Colon (tissue), 2 donors: ENCODE measurements around the gene PSMA5.
"Not testable (repeated sequence)": the region's sequence is repeated elsewhere in the genome, so short reads cannot be mapped to it uniquely, and the experiment has no call there.

ENCODE experiments used
- FAIRE-seq: peaks from 2 replicates; lab custom pipeline; 2012; peaks lifted over from hg19 to GRCh38; lab: Jason Lieb, UNC
- donor health status: control.
- donor health status: control.

The PSMA5 gene

DNA sequence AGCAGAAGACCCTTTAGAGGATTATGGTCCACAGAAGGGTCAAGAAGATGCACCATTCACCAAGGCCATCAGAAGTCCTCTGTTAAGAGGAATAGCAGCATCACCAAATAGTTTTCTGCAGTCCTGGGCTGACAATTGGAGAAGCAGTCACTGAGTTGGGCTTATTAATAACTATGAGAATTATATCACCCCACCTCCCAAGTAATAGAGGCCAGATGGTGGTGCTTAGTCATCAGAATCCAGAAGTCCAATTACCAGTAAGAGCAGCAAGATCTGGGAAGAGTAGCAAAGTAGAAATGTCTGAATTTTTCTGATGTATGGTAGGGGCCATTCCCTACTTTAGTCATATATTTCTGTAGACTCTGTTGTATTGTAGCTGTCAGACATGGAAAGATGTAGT, 6.1 kb upstream of the PSMA5 start:
- no peak for FAIRE-seq

DNA sequence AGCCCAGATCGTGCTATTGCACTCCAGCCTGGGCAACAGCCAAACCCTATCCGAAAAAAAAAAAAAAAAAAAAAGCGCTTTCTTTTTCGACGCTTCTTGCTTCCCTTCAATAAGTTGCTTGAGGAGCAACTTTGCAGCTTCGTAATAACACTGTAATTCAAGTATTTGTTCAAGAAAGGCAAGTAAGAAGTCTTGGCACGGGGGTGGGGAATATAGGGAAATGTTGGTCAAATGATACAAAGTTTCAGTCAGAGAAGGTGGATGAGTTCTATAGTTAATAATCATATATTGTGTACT, 871 bp upstream of the PSMA5 start:
- FAIRE-seq = no peak

DNA sequence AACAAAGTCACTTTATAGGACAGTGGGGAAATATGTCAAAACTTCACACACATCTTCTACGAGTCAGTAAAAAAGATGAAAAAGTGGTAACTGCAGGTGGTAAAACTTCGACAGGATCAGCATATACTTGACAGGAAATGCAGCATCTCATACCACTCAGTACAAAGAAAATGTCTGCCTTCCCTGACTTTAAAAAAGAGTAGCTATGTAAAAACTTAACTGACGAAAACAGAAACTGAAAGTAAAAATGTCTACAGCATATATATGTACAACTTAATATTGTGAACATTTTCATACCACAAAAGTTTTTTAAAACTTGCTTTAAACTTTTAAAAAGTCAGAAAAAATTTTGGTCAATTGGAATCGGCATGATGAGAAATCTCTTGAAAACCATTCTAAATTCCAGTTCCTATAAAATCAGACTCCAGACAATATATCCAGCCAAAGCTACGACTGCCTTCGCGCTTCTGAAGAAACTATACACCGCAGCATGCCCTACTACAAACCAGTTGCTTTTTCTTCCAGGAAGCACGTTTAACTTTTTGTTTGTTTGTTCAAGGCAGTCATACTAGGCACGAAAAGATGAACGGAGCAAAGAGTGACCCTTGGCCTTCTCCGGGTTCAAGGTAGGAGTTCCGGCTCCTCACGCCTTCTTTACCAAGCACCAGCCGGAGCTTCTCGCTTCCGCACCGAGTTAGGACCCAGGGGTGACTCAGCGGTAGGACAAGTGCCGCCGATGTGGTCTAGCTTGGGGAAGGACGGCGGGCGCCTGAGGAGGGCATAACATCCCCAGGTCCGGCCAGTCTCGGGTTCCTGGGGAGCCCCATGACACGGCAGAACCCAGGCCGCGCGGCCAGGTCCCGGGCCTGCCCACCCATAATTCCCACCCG, 612 bp downstream of the PSMA5 start:
- no peak for FAIRE-seq

DNA sequence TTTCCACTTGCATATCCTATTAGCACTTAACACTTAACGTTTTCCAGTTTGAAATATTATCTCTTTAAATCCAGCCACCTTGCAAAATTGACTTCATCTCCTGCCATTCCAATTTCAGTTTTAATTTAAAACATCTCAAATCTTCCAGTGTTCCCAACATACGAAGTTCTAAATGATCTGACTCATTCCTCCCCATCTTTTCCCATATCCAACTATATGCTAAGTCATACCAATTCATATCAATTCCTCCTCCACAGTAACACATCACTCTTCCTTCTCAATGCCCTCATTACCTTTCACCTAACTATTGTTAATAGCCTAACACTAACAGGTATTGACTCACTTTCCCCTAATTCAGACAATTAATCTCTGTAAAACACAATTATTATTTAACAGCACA, 2.8 kb downstream of the PSMA5 start:
- no peak for FAIRE-seq

DNA sequence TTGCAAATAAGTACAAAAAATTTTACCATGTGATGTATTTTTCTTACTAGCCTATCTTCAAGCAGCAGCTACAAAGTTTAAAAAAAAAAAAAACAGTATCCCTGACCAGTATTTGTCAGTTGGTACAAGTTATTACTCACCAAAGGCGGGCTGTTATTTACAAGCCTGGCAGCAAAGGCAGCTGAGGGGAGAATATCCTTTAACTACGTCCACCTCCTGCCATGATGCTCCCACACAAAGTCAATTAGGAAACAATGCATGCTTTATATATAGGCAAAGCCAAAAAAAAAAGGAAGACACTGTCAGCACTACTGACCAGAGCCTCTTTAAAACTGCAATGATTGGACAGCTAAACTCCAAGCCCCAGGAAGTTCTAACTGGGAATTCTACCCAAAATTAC, 13.7 kb downstream of the PSMA5 start:
- no peak for FAIRE-seq

DNA sequence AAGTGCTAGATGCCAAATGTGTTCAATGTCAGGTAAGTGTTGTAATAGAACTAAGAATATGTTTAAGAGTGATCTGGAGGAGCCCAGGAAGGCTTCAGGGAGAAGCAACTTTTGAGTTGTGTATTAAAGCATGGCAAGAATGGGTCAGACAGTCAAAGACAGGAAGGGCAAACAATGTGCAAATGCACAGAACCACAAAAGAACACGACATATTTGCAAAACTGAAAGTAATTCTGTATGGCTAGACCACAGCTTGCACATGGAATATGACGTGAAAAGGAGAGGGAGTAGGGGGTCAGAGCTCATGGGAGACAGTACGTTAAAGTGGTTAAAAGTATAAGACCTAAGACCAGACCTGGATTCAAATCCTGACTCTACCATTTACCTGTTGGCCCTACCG, 21.4 kb downstream of the PSMA5 start:
- no peak for FAIRE-seq

DNA sequence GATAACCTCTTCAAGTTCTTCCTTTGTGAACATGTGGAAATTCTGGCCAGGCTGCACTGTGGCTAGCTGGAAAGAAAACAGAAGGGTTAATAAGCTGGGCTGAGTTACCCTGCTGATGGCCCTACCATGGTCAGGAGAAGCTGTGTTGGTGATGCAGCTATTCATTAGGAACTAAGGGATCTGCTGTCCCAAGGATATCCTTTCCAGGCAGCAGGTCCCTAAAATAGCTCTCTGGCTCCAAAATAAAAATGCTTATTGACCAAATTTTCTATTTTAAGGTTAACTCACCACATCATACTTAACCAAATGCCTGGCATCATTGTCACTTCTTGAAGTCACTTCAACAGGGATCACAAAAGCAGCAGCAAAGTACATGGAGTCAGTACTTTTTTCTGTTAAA, 24.2 kb downstream of the PSMA5 start:
- no peak for FAIRE-seq

DNA sequence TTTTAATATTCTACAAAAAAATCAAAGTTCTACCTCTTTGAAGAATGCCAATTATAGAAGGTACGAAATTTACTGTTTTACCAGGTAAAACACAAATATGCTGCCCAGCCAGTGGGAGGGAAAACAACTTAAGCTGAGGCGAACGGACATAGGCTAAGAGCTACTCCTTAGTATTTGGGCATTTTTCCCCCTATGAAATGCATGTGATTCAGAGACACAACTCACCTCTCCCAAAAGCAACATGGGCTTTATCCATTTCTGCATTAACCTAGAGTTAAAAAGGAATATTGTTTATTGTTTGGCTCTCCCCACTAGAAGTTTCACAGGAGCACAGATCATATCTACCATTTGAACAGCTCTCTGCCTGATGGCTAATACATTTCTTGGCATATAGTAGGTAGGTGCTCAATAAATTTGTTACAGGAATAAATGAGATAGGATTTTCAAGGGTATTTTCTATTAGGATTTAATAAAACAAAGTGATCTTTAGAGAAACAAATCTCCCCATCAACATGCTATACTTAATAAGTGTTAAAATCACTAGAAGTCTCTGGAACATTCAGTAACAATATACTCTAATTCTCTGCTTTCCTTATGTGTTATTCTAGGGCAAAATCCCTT, 26.1 kb downstream of the PSMA5 start:
- no peak for FAIRE-seq

DNA sequence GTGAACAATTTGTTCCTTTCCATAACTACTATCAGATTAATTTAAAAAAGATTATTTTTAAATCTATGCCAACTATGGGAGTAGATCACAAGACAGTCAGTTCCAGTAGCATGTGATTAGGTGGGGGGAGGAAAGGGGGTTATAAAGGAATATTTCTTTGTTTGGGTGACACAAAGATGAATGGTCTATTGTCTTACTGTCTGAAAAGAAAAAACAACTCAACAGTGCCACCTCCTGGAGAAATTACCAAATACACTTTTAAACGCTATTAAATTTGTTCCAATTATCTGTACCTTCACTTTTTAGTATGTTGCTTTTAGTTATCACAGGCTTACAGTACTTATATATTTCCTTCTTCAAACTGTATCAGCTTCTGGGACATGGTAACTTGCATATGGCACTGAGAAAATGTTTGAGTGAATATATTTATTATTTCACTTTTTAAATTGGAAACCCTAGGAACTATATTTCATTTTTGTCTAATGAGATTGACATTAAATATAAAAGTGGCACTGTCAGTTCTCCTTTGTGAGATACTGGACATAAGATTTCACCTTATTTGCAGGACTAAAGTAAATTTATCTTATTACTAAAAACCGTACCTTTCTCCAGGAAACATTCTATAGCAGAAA, 26.8 kb downstream of the PSMA5 start:
- peak; percentile 89 for FAIRE-seq

DNA sequence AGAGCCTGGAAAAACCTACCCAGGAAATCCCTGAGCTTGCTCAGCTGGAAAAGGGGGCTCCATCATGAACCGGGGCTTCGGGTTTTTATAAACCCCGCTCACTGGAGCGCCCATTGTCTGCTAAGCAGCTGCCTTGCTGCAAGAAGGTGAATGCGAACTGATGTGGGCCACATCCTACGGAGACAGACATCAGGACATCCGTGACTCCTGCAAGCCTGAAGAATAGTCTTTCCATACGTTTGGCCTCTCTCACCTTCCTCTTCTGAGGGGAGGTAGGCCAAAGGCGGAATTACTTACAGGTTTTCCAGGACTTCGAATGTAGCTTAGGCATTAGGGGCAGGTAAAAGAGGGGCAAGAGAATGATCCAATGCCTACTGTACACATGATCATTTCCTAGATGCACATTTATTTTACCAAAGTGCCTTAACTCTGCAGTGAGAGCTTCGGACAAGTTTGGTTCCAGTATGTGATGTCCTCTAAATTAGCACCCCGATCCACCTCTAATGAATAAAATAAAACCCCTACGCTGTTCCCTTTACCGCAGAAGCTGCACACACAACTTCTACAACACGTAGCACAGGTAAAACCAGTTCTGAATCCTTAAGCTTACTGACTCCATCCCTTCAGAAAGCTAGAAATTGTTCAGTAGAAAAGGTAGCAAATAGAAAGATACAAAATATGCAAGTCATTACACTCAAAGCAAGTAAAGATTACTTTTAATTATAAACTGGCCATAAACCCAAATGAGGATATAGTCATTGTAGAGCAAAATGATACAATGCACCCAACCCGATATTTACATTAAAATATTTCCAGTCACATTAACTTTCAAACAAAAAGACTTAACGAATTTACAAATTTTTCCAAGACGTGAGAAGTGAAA, 27.7 kb downstream of the PSMA5 start:
- no peak for FAIRE-seq

DNA sequence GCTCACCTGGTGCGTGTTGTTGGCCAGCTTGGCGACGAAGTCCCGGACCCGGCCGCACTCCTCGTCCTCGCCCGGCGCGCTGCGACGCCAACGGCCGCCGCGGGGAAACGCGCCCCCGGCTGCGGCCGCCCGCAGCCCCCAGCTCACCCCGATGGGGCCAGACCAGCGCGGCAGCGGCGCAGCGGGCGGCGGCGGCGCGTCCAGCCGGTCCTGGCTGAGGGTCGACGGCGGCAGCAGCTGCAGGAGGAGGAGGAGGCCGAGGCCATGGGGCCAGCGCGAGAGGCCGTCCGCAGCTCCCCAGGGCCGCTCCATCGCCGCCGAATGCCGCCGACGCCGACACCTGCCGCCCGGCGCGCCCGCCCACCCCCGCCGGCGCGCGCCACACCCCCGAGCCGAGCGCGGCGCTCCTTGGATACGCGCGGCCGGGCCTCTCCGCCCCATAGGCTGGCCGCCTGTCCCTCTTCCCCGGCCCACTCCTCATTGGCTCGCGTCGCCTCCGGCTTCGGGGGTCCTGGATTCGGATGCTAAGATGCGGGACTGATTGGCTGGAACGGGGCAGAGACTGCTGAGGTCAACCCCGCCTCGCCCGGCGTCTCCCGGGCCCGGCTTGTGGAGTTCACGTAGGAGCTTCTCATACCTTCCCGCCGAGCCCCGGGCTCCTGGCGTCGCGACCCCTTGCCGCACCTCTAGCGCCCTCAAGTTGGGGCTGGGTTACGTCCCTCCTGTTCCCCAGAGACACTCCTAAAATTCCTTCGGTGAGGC, 28.5 kb downstream of the PSMA5 start, which contains the start of gene SORT1:
SORT1 (minus strand) TSS at position 338 of the 762 bp plus-strand sequence; CDS start at position 312, 26 bp downstream.
- FAIRE-seq = no peak

DNA sequence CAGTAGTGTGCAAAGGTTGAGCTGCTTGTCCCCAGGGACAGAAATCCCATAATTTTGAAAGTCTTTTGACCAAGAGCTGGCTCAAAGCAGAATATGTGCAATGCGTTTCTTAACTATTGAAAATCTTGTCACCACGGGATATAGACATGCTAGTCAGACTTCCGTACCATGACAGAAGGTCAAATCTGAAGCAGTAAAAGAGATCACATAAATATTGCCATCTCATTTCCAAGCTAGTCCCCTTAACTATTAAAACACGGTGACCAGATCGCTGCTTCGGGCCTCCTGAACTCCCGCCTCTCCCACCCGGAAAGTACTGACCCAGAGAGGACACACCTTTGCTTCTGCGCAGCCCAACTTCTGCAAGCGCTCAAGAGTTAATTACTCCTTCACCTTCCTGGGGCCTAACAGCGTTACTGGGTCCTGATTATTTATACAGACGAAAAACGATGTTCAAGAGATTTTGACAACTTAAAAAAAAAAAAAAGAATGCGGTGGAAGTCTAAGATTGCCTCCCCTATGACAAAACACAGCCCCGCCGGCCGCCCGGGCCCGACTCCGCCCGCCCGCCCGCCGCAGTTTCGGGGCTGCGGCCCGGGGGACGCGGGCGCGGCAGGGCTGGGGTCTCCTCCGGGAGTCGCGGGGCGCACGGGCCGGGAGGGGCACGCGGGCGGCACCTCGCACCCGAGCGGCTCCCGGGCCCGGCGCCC, 29.2 kb downstream of the PSMA5 start:
- FAIRE-seq = no peak

DNA sequence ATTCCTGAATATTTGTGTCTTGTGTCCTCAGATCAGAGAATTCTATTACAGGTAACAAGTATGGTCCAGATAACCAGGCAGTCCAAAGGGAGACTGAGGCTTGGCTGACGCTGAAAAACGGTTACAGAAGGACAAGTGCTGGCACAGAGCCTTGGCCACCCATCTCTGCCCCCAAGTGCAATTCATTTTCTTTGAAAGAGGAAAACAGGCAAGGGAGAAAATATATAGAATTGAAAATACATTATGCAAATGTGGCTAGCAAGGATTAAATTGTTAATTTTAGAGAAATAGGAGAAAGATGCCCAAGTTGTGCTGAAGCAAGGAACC, 29.8 kb downstream of the PSMA5 start:
- FAIRE-seq = no peak

DNA sequence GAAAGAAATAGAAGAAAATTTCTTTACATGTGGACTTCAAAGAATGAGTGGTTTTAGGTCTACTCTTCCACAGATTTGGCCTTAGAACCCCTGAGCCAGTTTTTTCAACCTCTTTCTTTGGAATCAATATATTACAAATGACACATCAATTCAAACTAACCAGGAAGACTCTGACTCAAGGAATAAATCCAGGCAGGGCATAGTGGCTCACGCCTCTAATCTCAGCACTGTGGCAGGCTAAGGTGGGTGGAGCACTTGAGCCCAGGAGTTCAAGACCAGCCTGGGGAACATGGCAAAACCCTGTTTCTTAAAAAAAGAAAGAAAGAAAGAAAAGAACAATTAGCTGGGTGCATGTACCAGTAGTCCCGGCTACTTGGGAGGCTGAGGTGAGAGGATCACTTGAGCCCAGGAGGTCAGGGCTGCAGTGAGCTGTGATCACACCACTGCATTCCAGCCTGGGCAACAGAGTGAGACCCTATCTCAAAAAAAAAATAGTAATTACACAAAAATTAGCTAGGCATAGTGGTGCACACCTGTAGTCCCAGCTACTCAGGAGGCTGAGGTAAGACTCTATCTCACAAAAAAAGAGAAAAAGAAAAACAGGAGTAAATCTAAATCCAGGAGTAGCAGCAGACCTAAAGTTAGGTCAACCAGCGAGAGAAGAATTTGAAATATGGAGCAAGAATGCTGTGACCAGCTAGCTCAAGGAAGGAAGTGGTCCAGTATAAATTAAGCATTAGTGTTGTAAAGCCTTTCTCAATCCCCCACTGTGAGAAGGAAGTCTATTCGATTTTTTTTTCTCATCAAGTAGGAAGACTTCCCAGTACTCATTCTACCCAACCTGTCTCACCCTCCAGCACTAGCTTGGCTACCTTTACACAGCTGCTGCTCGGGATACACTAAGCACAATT, 30.4 kb downstream of the PSMA5 start:
- no peak for FAIRE-seq

DNA sequence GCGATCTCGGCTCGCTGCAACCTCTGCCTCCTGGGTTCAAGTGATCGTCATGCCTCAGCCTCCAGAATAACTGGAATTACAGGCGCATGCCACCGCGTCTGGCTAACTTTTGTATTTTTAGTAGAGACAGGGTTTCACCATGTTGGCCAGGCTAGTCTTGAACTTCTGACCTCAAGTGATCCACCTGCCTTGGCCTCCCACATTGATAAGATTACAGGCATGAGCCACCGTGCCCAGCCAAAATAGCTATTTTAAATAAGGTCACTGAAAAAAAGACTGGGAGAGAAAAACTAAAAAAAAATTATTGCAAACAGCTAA, 31.0 kb downstream of the PSMA5 start:
- FAIRE-seq = not testable (repeated sequence)

DNA sequence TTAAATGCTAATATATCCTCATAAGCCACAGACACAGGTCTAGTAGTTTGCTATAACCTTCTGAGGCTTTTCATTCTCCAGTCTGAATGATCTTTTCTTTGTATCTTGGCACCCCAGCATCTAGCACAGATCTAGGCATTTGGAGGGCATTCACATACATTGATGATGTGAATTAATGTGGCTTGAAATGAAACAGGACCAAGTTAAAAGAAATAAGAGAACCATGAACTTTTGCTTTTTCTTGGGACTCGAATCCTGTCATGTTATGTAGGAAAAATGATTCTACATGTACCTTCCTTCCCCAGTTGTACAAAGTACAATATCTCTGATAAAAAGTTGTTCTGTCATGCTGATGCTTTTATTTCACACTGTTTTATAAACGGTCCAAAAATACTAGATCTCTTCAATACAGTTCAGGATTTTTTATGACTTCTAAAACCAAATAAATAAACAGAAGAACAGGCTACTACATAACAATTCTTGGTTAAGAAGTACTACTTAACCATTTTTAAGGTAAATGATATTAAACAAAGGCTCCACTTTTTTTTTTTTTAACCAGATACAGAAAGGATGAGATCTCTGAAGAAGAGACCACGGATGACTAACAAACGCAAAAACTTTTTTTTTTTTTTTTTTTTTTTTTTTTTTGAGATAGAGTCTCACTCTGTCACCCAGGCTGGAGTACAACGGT, 31.5 kb downstream of the PSMA5 start:
- no peak for FAIRE-seq

DNA sequence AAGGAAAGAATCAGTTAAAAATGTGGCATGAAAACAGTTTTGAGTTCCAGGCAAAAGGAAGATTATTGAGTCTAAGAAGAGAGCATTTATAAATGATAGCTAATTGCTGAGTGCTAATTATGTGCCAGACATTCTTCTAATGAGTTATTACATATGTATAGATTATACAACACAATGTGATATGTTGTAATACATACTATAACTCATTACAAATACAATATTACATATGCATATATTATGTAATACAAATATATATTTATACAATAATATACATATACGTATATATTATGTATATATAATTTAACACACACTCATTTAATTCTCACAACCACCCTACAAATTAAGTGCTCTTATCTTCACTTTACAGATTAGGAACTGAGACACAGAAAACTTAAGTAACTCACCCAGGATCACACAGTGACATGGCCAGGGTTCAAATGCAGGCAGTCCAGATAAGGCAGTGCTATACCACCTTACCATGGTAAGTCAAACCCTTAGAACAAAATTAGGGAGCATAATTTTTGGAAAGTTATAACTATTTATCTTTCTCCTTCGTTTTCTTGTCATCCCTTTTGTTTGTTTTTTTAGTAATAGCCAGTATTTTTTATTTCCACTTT, 32.5 kb downstream of the PSMA5 start:
- no peak for FAIRE-seq

DNA sequence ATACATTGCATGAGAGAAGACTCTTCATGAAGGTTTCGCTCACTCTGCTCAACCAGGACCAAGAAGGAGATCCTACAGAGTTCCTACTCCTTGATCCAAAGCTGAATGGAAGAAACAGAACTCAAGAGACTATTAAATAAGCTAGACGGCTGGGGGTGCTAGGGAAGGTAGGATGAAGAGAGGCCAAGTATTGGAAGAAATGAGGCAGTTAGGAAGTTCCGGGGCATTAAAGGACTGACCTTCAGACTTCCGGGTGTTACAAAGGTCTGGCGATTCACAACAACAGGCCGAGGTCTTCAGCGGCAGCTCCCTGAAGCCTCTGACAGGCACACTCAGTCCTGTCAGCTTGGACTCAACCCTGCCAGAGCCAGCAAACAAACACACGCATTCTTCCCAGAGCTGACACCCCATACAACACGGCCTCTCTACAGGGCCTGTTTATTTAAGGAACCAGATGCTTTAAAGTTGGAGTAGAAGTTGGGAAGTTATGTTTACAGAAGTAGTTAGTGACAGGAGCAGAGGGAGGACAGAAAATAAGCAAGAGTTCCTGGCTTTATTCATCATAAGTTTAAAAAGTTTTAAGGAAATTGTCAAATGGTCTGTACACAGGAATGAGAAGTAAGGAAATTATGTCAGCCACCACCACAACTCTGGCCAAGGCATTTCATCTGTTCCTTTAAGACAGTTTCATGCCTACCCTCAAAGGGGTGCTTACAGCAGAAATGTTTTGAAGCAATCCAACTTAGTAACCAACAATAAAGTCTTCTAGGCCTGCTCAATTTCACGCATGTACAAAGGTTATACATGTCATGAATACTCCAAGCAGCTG, 33.2 kb downstream of the PSMA5 start:
- no peak for FAIRE-seq
